Measurements from ENCODE around the gene ADAM21. TPM values are rescaled to one million over a fixed set of nuclear protein-coding genes. Genes with fewer than 3 reads are reported as not detected.

The ADAM21 gene
- total RNA-seq, 1 experiment from 2014 or later = not detected

DNA sequence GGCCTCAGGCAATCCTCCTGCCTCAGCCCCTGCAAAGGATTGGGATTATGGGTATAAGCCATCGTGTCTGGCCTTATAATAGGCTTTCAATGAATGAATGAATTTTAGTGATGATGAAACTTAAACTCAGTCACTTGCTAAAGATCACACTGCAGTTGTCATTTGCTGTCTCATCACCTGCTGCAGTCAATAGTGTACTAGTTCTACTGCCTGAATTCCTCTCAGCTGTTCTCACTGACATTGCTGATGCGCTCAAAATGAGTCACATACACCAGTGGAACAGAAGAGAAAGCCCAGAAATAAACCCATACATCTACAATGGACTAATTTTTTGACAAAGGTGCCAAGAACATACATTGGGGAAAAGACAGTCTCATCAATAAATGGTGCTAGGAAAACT is 29.4 kb upstream of the ADAM21 start:
- H3K9me3 ChIP-seq (ENCODE audit: control insufficient read depth, low read depth, low read length) = peaks cover 6% of the 10 kb centered on the region

More for the DNA sequence above, 29.4 kb upstream of the ADAM21 start:
- no peak overlapping the region for H3K4me3 Mint-ChIP-seq
- no peak overlapping the region for H3K27ac Mint-ChIP-seq
- Histone ChIP-seq H4K8ac (replicated peaks; ENCODE audit: insufficient read length, low read depth, low read length) (no peak overlapping the region), H3K79me1 (ENCODE audit: insufficient read depth, low read depth, low read length, poor library complexity, severe bottlenecking) (no peaks in the 10 kb centered on the region), H2BK5ac (ENCODE audit: insufficient read length, low read length) (no peak overlapping the region), H3T11ph (ENCODE audit: low read length) (no peak overlapping the region), H3K9ac (ENCODE audit: extremely low read depth, insufficient read length, low read length) (no peak overlapping the region), H2BK12ac (ENCODE audit: insufficient read length, low read depth, low read length) (no peak overlapping the region), H2AK5ac (ENCODE audit: insufficient read length, low read length) (no peak overlapping the region), H3K4me1 (ENCODE audit: insufficient read depth, low read length) (no peaks in the 10 kb centered on the region), H4K20me1 (ENCODE audit: control insufficient read depth, insufficient read depth, insufficient read length) (no peaks in the 10 kb centered on the region), H3K79me2 (ENCODE audit: insufficient read depth, low read length) (peaks cover 2% of the 10 kb centered on the region; the same call in 1 of the 2 replicates), H3K4ac (ENCODE audit: low read depth, low read length) (no peak overlapping the region), H2BK20ac (ENCODE audit: low read depth, low read length, poor library complexity, severe bottlenecking) (no peak overlapping the region), H4K91ac (ENCODE audit: insufficient read length, low read depth, low read length) (no peak overlapping the region), H3K23ac (ENCODE audit: insufficient read length, low read depth, low read length) (no peak overlapping the region), H2BK120ac (ENCODE audit: low read depth, low read length, poor library complexity, severe bottlenecking) (no peak overlapping the region), H3K4me2 (ENCODE audit: insufficient read depth, insufficient read length, low read length) (no peak overlapping the region), H3K18ac (ENCODE audit: insufficient read length, low read depth, low read length) (no peak overlapping the region), H2BK15ac (ENCODE audit: low read depth, low read length) (no peak overlapping the region), H4K5ac (ENCODE audit: insufficient read length, low read depth, low read length) (no peak overlapping the region), H3K27ac (ENCODE audit: insufficient read length, low read depth, low read length) (no peak overlapping the region), H3K27me3 (ENCODE audit: insufficient read depth, low read length) (no peaks in the 10 kb centered on the region), H2AFZ (ENCODE audit: low read length) (no peak overlapping the region), H3K14ac (ENCODE audit: insufficient read depth, low read length) (no peak overlapping the region), H3K56ac (ENCODE audit: insufficient read length, low read depth, low read length) (no peak overlapping the region), H3K23me2 (ENCODE audit: insufficient read length, low read depth, low read length, poor library complexity, severe bottlenecking) (no peaks in the 10 kb centered on the region)
- no peaks in the 10 kb centered on the region for H3K27me3 Mint-ChIP-seq (ENCODE audit: low read depth)
- peaks cover 0 to 13% (median 11%) of the 10 kb centered on the region in 3 experiments; a peak in 6 of 7 replicates for H3K36me3 Mint-ChIP-seq (ENCODE audit: insufficient read depth in 1 of 3, low read depth in 3 of 3)
- peaks cover 9 to 10% of the 10 kb centered on the region in 2 experiments for H3K4me1 Mint-ChIP-seq
- TF ChIP-seq, protein P1, sequence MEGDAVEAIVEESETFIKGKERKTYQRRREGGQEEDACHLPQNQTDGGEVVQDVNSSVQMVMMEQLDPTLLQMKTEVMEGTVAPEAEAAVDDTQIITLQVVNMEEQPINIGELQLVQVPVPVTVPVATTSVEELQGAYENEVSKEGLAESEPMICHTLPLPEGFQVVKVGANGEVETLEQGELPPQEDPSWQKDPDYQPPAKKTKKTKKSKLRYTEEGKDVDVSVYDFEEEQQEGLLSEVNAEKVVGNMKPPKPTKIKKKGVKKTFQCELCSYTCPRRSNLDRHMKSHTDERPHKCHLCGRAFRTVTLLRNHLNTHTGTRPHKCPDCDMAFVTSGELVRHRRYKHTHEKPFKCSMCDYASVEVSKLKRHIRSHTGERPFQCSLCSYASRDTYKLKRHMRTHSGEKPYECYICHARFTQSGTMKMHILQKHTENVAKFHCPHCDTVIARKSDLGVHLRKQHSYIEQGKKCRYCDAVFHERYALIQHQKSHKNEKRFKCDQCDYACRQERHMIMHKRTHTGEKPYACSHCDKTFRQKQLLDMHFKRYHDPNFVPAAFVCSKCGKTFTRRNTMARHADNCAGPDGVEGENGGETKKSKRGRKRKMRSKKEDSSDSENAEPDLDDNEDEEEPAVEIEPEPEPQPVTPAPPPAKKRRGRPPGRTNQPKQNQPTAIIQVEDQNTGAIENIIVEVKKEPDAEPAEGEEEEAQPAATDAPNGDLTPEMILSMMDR (conservative IDR thresholded peaks at IDR 0.05) = no peak
- DNase-seq = no peak
- peaks cover 16 to 17% of the 10 kb centered on the region in 2 experiments for H3K9me3 Mint-ChIP-seq
- WGBS (ENCODE audit: extremely low coverage, insufficient read length, low lambda C conversion rate) = no CpG with 5 or more reads among the region's 2 CpGs
